CD4-positive, alpha-beta T cell treated with Interleukin-4 for 1 hour (primary cell): Measurements from ENCODE around the gene MKRN3.

Experiments
- DNase-seq, 2 donors: peaks; one replicate each; pipeline ENCODE4 v3.0.0-alpha.2; 2020 to 2022

MKRN3 gene

GRCh38 chr15:23565395-23566070 lies at the start of gene MKRN3:
Gene MKRN3, plus strand, starts transcription at chr15:23565674. Its CDS starts 109 bp downstream, at chr15:23565783.
- peak in 1 of 2 donors; percentile 49 for DNase-seq

DNA sequence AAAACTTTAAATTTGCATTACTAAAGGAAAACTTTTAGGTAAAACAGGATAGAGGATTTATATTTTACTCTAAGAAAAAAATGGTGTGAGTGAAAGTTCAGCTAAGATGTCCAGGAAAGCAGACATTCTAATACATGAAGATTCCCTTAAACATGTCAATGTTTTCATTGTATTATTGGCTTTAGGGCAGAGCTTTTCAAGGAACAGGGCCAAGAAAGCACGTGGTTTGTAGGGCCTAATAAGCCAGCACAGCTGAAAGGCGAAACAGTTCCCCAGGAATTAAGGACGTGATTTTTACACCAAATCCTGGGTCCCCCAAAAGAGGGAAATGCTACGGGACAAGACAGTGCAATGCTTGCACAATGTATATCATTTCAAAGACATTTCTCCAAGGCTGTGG lies 48.6 kb upstream of the MKRN3 start:
- no peak for DNase-seq

GRCh38 chr15:23518104-23518503 lies 47.4 kb upstream of the MKRN3 start:
- DNase-seq: no peak

- DNase-seq: no peak
These were observed 40.7 kb upstream of the MKRN3 start for GRCh38 chr15:23524816-23525215.

DNA sequence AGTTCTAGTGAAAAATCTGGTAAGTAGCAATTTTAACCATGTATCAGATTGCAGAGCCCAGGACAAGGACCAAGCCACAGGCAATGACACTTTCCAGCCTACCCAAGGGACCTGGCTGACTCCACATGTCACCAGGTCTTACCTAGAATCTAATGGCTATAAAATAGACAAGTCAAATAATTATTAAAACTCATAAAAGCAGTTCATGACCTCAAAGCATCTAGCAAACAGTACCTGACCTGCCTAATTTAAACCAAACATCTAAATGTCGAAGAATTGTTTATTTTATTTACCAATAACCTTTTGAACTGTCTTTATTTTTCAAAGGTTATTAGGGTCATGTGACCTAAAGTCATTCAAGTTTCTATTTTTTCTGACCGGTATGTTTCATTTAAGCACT lies 35.6 kb upstream of the MKRN3 start:
- DNase-seq: no peak

GRCh38 chr15:23532024-23532423 lies 33.5 kb upstream of the MKRN3 start:
- DNase-seq: no peak

DNA sequence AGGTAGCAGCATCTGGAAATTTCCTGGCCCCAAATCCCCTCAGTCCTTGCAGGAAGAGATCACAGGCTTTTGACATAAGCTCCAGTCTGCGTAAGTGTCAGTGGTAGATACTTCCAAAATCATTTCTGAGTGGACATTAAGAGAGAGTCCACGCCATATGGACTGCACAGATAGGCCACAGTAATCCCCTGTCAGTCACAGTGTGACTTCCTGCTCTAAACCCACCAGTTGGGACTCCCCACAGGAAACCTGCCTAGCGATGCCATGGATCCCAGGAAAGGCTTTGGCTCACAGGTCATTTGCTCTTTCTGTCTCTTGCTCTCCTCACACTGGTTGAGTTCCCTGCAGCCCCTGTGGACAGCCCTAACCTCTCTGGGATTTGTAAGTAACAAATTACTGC lies 28.8 kb upstream of the MKRN3 start:
- no peak for DNase-seq

DNA sequence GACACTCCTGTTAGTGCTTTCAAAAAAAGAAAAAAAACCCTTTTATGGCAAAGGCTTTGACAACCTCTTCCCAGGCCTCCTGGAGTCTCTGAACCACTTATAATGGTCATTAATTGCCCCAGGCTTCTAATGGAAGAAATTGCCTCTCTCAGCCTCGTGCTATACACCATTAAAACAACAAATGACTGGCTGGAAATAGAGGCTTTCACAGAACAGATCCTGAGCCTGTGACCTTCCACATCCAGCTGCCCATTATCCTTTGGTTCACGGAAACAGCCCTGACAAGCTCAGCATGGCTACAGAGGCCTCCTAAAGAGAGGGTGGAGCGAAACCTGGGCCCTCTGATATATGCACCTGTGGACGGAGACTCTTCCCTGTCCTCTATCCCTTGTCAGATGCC lies 26.8 kb upstream of the MKRN3 start:
- DNase-seq: no peak

DNA sequence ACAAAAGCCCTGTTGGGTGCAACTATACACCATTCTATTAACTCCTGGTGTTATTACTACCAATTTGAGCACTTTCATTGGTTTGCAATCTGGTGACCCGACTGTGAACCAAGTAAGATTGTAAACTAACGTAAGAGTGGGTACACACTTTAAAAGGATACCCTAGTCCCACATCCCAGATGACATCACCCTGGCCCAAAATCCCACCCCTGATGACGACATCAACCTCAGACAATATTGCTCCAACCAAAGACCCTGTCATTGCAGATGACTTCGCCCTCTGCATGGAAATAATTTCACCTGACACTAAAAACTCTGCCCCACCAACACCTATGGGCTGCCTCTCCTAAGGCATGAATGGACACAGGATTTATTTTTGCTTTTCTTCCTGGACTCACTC lies 25.6 kb upstream of the MKRN3 start:
- DNase-seq: no peak

DNA sequence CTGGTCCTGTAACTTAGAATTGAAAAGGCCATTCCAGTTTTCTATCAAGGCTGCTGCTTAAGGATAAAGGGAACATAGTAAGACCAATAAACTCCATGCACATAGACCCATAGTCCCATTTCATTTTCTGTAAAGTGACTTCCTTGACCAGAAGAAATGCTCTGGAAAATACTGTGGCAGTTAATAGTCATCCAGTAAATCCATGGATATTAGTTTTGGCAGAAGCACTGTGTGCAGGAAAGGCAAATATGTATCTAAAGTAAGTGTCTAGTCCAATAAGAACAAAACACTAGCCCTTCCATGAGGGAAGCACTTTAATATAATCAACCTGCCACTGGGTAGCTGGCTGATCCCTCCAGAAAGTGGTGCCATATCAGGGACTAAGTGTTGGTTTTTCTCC lies 19.3 kb upstream of the MKRN3 start:
- DNase-seq: no peak

GRCh38 chr15:23548071-23548470 lies 17.4 kb upstream of the MKRN3 start:
- DNase-seq: no peak

DNA sequence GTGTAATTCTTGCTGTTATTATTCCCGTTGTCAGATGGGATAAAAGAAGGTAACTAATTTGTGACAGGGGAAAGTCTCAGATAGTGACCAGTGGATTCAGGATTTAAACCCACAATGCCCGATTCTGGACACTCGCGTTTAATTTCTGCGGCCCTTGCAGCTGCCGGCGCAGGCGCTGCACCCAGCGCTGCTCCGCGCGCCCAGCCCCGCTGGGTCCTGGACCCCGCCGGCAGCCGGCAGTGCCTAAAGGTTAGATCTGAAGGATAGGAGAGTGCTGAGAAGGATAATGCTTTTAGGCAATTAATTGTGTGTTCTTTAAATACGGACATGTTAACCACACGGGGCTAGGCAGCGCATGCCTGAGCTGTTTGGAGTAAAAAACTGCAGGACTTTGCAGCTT lies 3.6 kb upstream of the MKRN3 start:
- no peak for DNase-seq

DNA sequence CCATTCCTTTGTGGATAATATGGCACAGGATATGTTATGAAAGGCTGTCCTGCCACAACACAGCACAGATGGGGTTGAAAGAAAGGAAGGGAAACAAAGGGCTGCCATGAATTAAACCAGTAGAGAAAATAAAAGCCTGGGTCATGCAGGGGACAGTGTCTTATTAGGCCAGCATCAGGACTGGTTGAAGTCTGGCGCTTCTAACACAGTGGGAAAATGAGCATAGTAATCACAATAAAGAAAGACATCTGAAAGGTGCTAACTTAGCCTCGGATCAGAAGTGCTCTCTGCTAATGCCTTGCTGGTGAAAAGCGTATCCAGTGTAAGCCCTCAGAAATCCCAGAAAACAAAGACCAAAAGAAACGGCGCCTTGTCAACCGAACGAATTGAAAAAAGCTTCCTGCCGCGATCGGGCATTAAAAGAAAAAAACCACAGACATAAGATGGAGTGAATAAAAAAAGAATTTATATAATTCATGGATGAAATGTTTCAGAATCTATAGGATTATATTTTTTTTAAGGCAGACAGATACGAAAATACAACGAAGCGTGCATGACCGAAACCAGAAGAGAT lies 566 bp upstream of the MKRN3 start:
- DNase-seq: no peak

DNA sequence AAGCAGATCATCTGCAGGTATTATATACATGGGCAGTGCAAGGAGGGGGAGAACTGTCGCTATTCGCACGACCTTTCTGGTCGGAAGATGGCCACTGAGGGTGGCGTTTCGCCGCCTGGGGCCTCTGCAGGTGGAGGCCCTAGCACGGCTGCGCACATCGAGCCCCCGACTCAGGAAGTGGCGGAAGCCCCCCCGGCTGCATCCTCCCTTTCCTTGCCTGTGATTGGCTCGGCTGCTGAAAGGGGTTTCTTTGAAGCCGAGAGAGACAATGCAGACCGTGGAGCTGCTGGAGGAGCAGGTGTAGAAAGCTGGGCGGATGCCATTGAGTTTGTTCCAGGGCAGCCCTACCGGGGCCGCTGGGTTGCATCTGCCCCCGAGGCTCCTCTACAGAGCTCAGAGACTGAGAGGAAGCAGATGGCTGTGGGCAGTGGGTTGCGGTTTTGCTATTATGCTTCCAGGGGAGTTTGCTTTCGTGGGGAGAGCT lies 639 bp downstream of the MKRN3 start:
- DNase-seq: peak; percentile 30 to 34

DNA sequence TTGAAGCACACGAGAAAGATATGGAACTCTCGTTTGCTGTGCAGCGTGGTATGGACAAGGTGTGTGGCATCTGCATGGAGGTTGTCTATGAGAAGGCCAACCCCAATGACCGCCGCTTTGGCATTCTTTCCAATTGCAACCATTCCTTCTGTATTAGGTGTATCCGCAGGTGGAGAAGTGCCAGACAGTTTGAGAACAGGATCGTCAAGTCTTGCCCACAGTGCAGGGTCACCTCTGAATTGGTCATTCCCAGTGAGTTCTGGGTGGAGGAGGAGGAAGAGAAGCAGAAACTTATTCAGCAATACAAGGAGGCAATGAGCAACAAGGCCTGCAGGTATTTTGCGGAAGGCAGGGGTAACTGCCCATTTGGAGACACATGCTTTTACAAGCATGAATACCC lies 1.2 kb downstream of the MKRN3 start:
- no peak for DNase-seq

- DNase-seq: no peak
These were observed 2.4 kb downstream of the MKRN3 start for GRCh38 chr15:23567921-23568320.

DNA sequence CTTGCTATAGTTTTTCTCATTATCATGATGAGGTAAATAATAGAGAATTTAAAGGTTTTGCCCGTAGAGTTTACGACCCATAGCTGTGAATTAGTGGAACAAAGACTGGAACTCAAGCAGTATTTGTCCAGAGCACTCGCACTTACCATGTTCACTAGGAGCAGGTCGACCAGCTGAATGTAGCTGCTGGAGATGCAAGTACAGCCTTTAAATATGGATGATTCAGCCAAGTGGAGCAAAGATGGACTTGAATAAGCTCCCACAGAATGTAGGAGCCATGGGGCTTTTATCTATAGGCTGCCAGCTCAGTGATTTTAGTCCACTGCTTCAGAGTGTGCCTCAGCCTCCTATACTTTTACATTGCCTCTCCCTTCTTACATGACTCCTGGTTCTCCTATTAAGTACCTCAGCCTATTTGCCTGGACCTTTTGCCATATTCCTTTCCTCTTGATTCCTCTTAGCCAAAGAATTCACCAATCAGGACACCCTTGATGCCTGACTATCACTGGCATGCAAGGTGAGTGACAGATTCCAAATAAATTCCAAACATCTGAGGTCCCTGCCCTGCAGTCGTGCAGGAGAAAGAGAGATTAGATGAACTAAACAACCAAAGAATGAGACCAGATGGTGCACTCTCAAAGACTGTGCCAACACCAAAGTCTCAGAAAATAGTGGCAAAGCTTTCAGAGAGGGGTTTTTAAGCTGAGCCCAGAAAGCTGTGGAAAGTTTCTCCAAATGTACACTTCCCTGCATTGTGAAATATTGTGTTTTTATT lies 3.9 kb downstream of the MKRN3 start:
- DNase-seq: no peak

DNA sequence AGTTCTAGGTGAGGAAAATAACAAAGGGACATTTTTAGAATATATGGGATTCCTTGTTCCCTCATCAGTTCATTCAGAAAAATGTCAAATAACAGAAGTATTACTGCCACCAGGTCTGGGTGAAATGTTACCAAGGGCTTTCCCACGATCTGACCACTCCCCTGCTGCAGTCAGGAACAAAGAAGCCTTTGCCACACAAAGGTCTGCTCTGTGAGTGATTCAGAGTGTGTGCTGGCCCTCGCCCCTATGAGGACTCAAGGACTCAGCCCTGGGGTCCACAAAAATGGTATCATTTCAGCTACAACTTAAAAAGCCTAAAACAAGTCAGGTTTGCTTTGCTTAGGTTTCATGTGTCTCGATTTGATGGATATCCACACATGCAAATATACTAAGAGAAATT lies 5.0 kb downstream of the MKRN3 start:
- no peak for DNase-seq

DNA sequence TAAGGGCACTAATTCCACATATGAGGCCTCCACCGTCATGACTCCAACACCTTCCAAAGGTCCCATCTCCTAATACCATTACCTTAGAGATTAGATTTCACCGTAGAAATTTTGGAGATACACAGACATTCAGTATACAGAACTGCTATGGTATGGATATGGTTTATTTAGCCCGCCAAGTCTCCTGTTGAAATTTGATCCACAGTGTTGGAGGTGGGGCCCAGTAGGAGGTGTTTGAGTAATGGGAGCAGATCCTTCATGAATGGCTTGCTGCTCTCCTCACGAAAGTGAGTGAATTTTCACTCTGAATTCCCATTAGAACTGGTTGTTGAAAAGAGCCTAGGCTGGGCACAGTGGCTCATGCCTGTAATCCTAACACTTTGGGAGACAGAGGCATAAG lies 7.4 kb downstream of the MKRN3 start:
- no peak for DNase-seq

GRCh38 chr15:23574742-23575141 lies 9.3 kb downstream of the MKRN3 start:
- no peak for DNase-seq

DNA sequence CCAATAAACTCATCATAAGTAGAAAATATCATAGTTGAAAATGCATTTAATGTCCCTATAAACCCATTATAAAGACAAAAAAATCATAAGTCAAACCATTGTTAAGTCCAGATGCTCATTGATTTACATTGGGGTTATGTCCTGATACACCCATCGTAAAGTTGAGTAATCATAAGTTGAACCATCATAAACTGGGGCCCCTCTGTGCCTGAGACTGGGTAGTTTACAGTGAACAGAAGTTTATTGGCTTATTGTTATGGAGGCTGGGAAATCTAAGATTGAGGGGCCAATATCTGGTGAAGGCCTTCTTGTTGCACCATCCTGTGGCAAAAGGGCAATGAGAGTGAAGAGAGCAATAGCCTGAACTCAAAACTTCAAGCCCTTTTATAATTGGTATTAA lies 10.6 kb downstream of the MKRN3 start:
- no peak for DNase-seq

DNA sequence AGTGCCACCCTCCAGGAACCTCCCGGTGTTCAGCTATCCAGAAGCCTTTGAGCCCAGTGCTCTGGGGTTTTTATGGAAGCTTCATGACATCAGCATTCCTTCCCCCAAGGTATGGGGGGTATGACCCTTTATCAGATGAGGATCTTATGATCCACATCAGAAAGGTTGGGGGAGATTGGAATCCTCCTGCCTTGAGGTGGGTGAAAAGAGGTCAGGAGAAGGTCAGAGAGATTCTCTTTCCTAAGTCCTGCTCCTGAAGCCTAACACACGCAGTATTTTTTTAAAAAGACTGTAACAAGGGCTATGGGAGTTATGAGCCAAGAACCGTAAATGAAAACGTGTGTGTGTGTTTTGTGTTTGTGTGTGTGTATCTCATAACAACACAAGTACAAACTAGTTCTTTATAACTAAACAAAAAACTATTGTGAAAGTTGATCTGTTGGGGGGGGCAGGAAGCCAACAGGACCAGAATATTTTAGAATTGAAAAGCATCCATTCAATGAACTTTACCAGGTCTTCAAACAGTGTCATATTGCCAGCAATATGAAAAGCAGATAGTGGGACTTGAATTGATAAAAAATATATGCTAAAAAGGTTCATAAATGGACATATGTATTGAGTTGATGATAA lies 13.2 kb downstream of the MKRN3 start:
- no peak for DNase-seq

- no peak for DNase-seq
These were observed 22.8 kb downstream of the MKRN3 start for GRCh38 chr15:23588268-23588667.

GRCh38 chr15:23589012-23589411 lies 23.5 kb downstream of the MKRN3 start:
- no peak for DNase-seq
